Ectodermal cell (in vitro differentiated cells): ENCODE data around the gene ATP5PO.

ENCODE experiments used
- H3K27ac ChIP-seq: 2 replicates; pipeline ENCODE4 v1.7.0; 2013; ENCODE audit warnings: mild to moderate bottlenecking, low read depth, low read length; ENCODE audit not compliant: insufficient read depth, poor library complexity, severe bottlenecking
- H3K27me3 ChIP-seq: 2 replicates; pipeline ENCODE4 v1.7.0; 2013; ENCODE audit warnings: mild to moderate bottlenecking, low read length; ENCODE audit not compliant: insufficient read depth, control insufficient read depth, poor library complexity, severe bottlenecking
- H3K36me3 ChIP-seq: one replicate; pipeline ENCODE4 v1.7.0; 2013; ENCODE audit warnings: low read length; ENCODE audit not compliant: control insufficient read depth, insufficient read depth
- H3K4me1 ChIP-seq: one replicate; pipeline ENCODE4 v1.7.0; 2013; ENCODE audit warnings: low read length; ENCODE audit not compliant: control insufficient read depth, insufficient read depth
- H3K4me3 ChIP-seq: 2 replicates; pipeline ENCODE4 v1.7.0; 2013; ENCODE audit warnings: low read depth, low read length, control low read depth; ENCODE audit not compliant: insufficient read depth
- H3K9me3 ChIP-seq: 2 replicates; pipeline ENCODE4 v1.7.0; 2013; ENCODE audit warnings: mild to moderate bottlenecking, low read length, moderate library complexity; ENCODE audit not compliant: control insufficient read depth
- WGBS, 2 experiments: methylation state at CpG; one replicate each; pipeline ENCODE4 v1.1.7; 2013; ENCODE audit warnings: missing lambda C conversion rate in 2 of 2; 5-methylcytosine and 5-hydroxymethylcytosine counted together

The ATP5PO gene

GRCh38 chr21:33924766-33925100, 9.1 kb upstream of the ATP5PO start:
- H3K4me3 ChIP-seq, result no peak overlapping the region
- peaks cover 5% of the 10 kb centered on the region for H3K27me3 ChIP-seq
- no peaks in the 10 kb centered on the region for H3K36me3 ChIP-seq
- WGBS, 2 experiments, result 95 to 96% methylated on average over 3 of the region's 3 CpGs
- H3K27ac ChIP-seq, result no peak overlapping the region
- H3K4me1 ChIP-seq, result no peaks in the 10 kb centered on the region
- H3K9me3 ChIP-seq, result no peaks in the 10 kb centered on the region

GRCh38 chr21:33924079-33924765, 8.6 kb upstream of the ATP5PO start:
- Histone ChIP-seq H3K27ac (no peak overlapping the region), H3K4me1 (no peaks in the 10 kb centered on the region)
- WGBS, 2 experiments, result 43 to 45% methylated on average over 13 of the region's 13 CpGs

GRCh38 chr21:33917421-33917820, 1.8 kb upstream of the ATP5PO start:
- Histone ChIP-seq H3K4me1 (peaks cover 5% of the 10 kb centered on the region), H3K9me3 (no peaks in the 10 kb centered on the region)
- 89 to 97% methylated on average over 3 to 4 of the region's 4 CpGs for WGBS, 2 experiments

More at GRCh38 chr21:33924079-33924765, 8.6 kb upstream of the ATP5PO start:
- H3K36me3 ChIP-seq, result no peaks in the 10 kb centered on the region
- no peak overlapping the region for H3K4me3 ChIP-seq
- peaks cover 5% of the 10 kb centered on the region for H3K27me3 ChIP-seq
- H3K9me3 ChIP-seq, result no peaks in the 10 kb centered on the region

GRCh38 chr21:33916200-33916567, 580 bp upstream of the ATP5PO start:
- H3K27me3 ChIP-seq, result no peaks in the 10 kb centered on the region
- no peak overlapping the region for H3K27ac ChIP-seq
- H3K9me3 ChIP-seq, result no peaks in the 10 kb centered on the region
- H3K4me1 ChIP-seq, result peaks cover 5% of the 10 kb centered on the region
- 66 to 95% methylated on average over 3 to 5 of the region's 5 CpGs for WGBS, 2 experiments
- H3K4me3 ChIP-seq, result peak overlapping the region; percentile 99
- H3K36me3 ChIP-seq, result peaks cover 9% of the 10 kb centered on the region

More at GRCh38 chr21:33917421-33917820, 1.8 kb upstream of the ATP5PO start:
- peaks cover 9% of the 10 kb centered on the region for H3K36me3 ChIP-seq
- no peak overlapping the region for H3K27ac ChIP-seq
- no peaks in the 10 kb centered on the region for H3K27me3 ChIP-seq
- no peak overlapping the region for H3K4me3 ChIP-seq

- Histone ChIP-seq H3K4me3 (no peak overlapping the region), H3K9me3 (no peaks in the 10 kb centered on the region), H3K27ac (no peak overlapping the region), H3K27me3 (no peaks in the 10 kb centered on the region), H3K4me1 (peaks cover 5% of the 10 kb centered on the region), H3K36me3 (peaks cover 20% of the 10 kb centered on the region)
- WGBS, 2 experiments, result 93 to 98% methylated on average over 5 of the region's 5 CpGs
Measured at GRCh38 chr21:33914188-33914587, 1.4 kb downstream of the ATP5PO start.

GRCh38 chr21:33909756-33910155, 5.8 kb downstream of the ATP5PO start:
- Histone ChIP-seq H3K27me3 (no peaks in the 10 kb centered on the region), H3K27ac (no peak overlapping the region), H3K4me3 (no peak overlapping the region), H3K36me3 (peaks cover 57% of the 10 kb centered on the region), H3K4me1 (no peaks in the 10 kb centered on the region), H3K9me3 (no peaks in the 10 kb centered on the region)
- WGBS, 2 experiments, result 93 to 95% methylated on average over 6 of the region's 6 CpGs

GRCh38 chr21:33908760-33909159, 6.8 kb downstream of the ATP5PO start:
- no peak overlapping the region for H3K4me3 ChIP-seq
- H3K36me3 ChIP-seq, result peaks cover 65% of the 10 kb centered on the region
- H3K4me1 ChIP-seq, result no peaks in the 10 kb centered on the region
- no peaks in the 10 kb centered on the region for H3K9me3 ChIP-seq
- WGBS, 2 experiments, result 78 to 81% methylated on average over 6 of the region's 6 CpGs
- no peaks in the 10 kb centered on the region for H3K27me3 ChIP-seq
- H3K27ac ChIP-seq, result no peak overlapping the region

GRCh38 chr21:33904041-33904440, 11.6 kb downstream of the ATP5PO start:
- H3K27ac ChIP-seq, result no peak overlapping the region
- WGBS, 2 experiments, result 92 to 96% methylated on average over 5 of the region's 5 CpGs
- H3K4me1 ChIP-seq, result no peaks in the 10 kb centered on the region
- no peaks in the 10 kb centered on the region for H3K27me3 ChIP-seq
- peaks cover 45% of the 10 kb centered on the region for H3K36me3 ChIP-seq
- H3K9me3 ChIP-seq, result no peaks in the 10 kb centered on the region
- no peak overlapping the region for H3K4me3 ChIP-seq

GRCh38 chr21:33902349-33902748, 13.3 kb downstream of the ATP5PO start:
- Histone ChIP-seq H3K9me3 (no peaks in the 10 kb centered on the region), H3K36me3 (peaks cover 31% of the 10 kb centered on the region), H3K27ac (no peak overlapping the region), H3K27me3 (no peaks in the 10 kb centered on the region), H3K4me1 (peaks cover 10% of the 10 kb centered on the region), H3K4me3 (no peak overlapping the region)
- WGBS, 2 experiments, result 91 to 95% methylated on average over 6 of the region's 6 CpGs

- Histone ChIP-seq H3K36me3 (peaks cover 24% of the 10 kb centered on the region), H3K27me3 (no peaks in the 10 kb centered on the region), H3K4me1 (peaks cover 10% of the 10 kb centered on the region), H3K4me3 (no peak overlapping the region), H3K9me3 (no peaks in the 10 kb centered on the region), H3K27ac (no peak overlapping the region)
- WGBS, 2 experiments, result 81 to 82% methylated on average over 13 of the region's 13 CpGs
Measured at GRCh38 chr21:33901412-33902288, 14.0 kb downstream of the ATP5PO start.
